Stimulated activated effector memory CD8-positive, alpha-beta T cell treated with anti-CD3 and anti-CD28 coated beads, Interleukin-12 subunit alpha, Interleukin-12 subunit beta, amount 100 ng/mL, for 72 hours (primary cell): ENCODE measurements around the gene CPNE4.

Experiments
- ATAC-seq: fragments of 150-1000 bp; cut with Tn5 transposase; 2 replicates; pipeline ENCODE4 v1.10.0; 2021
- DNase-seq, 2 donors: peaks; one replicate each; pipeline ENCODE4 v3.0.0; 2021 to 2022; ENCODE audit warnings: low spot score in 2 of 2
- H3K27ac Mint-ChIP-seq: one replicate; pipeline ENCODE4 v1.8.0; 2022; ENCODE audit warnings: mild to moderate bottlenecking, mixed read lengths
- H3K36me3 Mint-ChIP-seq: one replicate; pipeline ENCODE4 v1.8.0; 2022; ENCODE audit warnings: mild to moderate bottlenecking, mixed read lengths
- H3K4me1 Mint-ChIP-seq: one replicate; pipeline ENCODE4 v1.8.0; 2022; ENCODE audit warnings: mixed read lengths
- H3K4me3 Mint-ChIP-seq: one replicate; pipeline ENCODE4 v1.8.0; 2022; ENCODE audit warnings: mild to moderate bottlenecking, mixed read lengths
- H3K9me3 Mint-ChIP-seq: one replicate; pipeline ENCODE4 v1.8.0; 2022; ENCODE audit warnings: mixed read lengths

Gene CPNE4

DNA sequence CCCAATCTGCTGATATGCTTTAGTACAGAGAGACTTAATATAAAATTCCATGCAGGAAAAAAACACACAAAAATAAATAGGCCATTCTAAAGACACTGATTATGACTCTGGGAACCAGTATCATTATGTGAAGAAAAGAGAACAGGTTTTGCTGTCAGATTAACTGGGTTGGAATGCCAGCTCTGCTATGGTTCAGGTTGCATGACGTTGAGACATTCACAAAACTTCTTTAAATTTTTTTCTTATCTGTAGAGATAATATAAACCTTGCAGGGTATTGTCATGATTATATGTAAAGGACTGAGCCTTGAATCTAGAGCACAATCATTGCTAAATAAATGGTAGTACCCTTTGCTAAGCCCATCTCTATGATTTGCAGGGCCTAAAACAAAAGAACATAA, 86.0 kb downstream of the CPNE4 start:
- H3K27ac Mint-ChIP-seq, result no peak overlapping the region
- no peaks in the 10 kb centered on the region for H3K9me3 Mint-ChIP-seq
- H3K4me3 Mint-ChIP-seq, result no peak overlapping the region
- H3K36me3 Mint-ChIP-seq, result no peaks in the 10 kb centered on the region
- DNase-seq (no peak), ATAC-seq (no peak)
- no peaks in the 10 kb centered on the region for H3K4me1 Mint-ChIP-seq

DNA sequence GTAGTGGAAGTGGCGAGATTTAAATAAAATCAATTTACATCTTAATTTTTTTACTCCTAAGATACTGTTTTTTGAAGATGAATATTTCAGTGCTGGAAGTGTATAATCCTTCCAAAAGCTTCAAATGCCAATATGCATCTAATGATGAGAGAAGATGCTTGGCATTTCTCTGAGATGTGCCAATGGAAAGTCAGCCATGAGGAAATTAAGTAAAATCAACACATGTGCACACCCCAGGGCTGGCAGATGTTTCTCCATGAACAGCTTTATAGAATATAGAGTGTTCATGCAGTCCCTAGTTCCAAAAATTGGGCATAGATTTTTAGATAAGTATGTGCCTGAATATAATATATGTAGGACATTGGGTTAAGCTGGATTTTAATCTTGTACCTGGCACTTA, 90.1 kb downstream of the CPNE4 start:
- Mint-ChIP-seq H3K36me3 (no peaks in the 10 kb centered on the region), H3K4me1 (no peaks in the 10 kb centered on the region), H3K27ac (no peak overlapping the region), H3K4me3 (no peak overlapping the region), H3K9me3 (no peaks in the 10 kb centered on the region)
- ATAC-seq (no peak), DNase-seq (no peak)

DNA sequence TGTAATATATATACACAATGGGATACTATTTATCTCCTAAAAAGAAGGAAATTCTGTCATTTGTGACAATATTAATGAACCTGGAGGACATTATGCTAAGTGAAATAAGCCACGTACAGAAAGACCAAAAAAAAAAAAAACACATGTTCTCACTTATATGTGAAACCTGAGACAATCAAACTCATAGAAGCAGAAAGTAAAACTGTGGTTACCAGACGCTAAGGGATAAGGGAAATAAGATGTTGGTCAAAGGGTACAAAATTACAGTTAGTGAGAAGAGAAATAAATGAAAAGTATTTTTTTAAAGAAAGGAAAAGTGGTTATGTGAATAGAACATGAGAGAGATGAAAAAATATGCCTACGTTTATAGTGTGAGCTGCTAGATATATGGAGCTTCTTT, 101.1 kb downstream of the CPNE4 start:
- ATAC-seq, result no peak
- Mint-ChIP-seq H3K27ac (no peak overlapping the region), H3K4me1 (no peaks in the 10 kb centered on the region), H3K36me3 (no peaks in the 10 kb centered on the region), H3K4me3 (no peak overlapping the region), H3K9me3 (peaks cover 5% of the 10 kb centered on the region)
- no peak for DNase-seq

DNA sequence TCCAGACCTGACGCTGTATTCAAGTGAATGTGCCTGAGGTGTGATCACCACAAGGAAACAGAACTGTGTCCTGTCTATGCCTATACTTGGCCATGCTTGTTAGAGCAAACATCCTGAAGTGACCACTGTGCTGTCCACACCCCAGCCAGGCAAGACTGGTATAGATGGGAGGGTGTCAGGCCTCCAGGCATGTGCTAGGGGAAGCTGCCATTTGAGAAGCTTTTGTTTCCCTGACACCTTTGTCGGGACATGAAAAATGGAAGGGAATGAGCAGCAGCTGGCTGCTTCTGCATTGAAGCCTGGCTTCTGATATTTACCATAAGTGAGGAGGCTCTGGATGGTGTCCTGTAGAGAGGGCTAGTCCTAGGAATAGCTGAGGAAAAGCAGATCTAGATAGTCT, 106.2 kb downstream of the CPNE4 start:
- no peak for ATAC-seq
- peaks cover 2% of the 10 kb centered on the region for H3K9me3 Mint-ChIP-seq
- H3K36me3 Mint-ChIP-seq, result no peaks in the 10 kb centered on the region

DNA sequence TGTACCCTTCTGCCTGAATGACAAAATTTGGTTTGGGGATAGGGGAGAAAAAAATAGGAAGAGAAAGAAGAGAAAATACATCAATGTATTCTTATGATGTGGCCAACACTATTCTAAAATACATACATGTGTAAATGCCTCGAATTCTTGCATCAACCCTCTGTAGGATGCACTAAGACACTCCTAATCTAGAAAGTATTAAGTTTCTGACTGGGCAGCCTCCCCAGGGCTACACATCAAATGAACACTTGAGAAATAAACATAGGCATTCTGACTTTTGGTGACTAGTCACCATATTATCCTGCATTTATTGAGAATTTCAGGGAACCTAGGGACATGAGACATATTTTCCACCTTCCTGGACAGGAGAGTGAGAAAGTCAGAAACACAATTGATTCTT, 109.2 kb downstream of the CPNE4 start:
- Mint-ChIP-seq H3K27ac (no peak overlapping the region), H3K36me3 (no peaks in the 10 kb centered on the region), H3K4me3 (no peak overlapping the region), H3K4me1 (no peaks in the 10 kb centered on the region), H3K9me3 (peaks cover 2% of the 10 kb centered on the region)
- ATAC-seq (no peak), DNase-seq (no peak)

More for the DNA sequence above, 106.2 kb downstream of the CPNE4 start:
- Mint-ChIP-seq H3K4me1 (no peaks in the 10 kb centered on the region), H3K4me3 (no peak overlapping the region), H3K27ac (no peak overlapping the region)
- no peak for DNase-seq

DNA sequence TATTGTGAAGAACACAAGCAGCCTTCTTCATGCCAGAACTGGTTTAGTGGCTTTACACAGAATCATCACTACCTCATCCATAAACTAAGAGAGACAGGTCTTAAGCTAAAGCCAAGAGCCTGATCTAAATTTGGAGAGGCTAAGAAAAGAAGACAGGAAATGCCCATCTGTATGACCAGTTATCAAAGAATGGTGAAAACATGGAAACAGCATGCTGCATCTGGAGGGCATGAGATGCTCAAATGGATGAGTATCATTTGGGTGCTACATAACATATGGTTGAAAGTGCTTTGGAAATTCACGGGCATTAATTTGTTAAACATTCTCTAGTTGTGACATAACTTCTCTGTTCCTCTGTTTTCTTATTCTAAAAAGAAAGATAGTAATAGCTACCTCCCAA, 112.5 kb downstream of the CPNE4 start:
- Mint-ChIP-seq H3K9me3 (peaks cover 2% of the 10 kb centered on the region), H3K4me3 (no peak overlapping the region), H3K27ac (no peak overlapping the region), H3K4me1 (no peaks in the 10 kb centered on the region), H3K36me3 (no peaks in the 10 kb centered on the region)
- DNase-seq (no peak), ATAC-seq (no peak)

DNA sequence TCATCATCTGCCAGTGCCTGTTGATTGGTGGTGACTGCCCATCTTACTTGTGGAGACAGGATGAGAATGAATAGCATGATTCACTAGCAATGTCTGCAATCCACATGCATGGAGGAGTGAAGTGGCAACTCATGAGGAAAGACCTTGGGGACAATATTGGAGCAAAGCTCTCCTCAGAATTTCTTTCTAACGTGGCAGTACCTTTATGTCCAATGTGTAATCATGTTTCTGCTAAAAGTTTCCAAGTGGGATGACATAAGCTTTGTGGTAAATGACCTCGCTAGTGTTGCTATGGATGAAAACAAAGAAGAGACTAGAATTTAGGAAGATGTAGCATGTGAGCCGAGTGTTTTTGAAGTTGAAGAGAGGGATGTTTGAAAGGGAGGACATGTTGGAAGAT, 117.8 kb downstream of the CPNE4 start:
- no peak for DNase-seq

DNA sequence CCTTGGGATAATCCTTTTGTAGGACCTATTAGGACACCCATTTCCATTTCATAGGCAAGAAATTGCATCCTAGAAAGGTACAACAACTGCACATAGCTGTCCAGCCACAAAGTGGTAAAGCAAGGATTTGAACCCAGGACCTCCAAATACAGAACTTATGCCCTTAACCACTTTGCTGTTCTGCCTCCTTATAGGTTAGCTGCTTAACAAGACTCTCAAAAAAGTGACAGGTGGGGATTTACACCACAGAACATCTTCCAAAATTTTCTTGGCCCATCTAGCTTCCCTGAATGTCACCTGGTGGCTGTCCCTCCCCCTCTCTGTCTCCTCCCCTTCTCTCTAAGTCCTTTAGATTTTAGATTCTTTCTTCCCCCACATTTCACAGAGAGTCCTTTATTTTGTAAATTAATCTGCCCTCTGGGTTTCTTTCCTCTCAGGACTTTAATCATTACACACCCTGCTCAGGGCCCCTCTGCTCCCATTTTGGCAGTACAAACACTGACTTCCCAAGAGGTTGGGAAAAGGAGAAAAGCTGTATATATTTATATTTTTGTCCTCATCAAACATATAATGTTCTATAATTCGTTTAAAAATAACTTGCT, 120.6 kb downstream of the CPNE4 start:
- Mint-ChIP-seq H3K4me3 (no peak overlapping the region), H3K9me3 (no peaks in the 10 kb centered on the region), H3K27ac (no peak overlapping the region), H3K36me3 (no peaks in the 10 kb centered on the region), H3K4me1 (no peaks in the 10 kb centered on the region)
- DNase-seq (no peak), ATAC-seq (no peak)

More for the DNA sequence above, 117.8 kb downstream of the CPNE4 start:
- peaks cover 2% of the 10 kb centered on the region for H3K9me3 Mint-ChIP-seq
- H3K27ac Mint-ChIP-seq, result no peak overlapping the region
- no peaks in the 10 kb centered on the region for H3K36me3 Mint-ChIP-seq
- ATAC-seq, result no peak
- H3K4me3 Mint-ChIP-seq, result no peak overlapping the region
- no peaks in the 10 kb centered on the region for H3K4me1 Mint-ChIP-seq

DNA sequence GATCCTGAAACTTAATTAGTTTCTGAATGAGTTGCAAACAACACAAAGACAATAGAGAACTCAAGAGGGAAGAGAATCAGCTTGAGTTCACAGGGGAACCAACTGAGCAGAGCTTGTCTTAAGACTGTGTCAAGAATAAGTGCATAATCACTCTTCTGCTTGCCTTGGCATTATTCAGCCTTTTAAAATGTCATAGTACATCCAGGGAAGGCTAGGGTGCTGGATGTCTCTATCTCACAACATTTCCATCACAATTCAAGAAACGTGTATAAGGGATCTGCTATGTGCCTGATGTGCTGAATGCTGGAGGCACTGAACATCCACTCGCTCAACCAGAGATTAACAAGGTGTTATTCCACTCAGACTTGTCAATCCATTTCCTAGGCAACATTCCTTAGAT, 122.6 kb downstream of the CPNE4 start:
- Mint-ChIP-seq H3K4me3 (no peak overlapping the region), H3K4me1 (no peaks in the 10 kb centered on the region), H3K9me3 (no peaks in the 10 kb centered on the region), H3K36me3 (no peaks in the 10 kb centered on the region), H3K27ac (no peak overlapping the region)
- ATAC-seq, result no peak
- DNase-seq, result no peak

DNA sequence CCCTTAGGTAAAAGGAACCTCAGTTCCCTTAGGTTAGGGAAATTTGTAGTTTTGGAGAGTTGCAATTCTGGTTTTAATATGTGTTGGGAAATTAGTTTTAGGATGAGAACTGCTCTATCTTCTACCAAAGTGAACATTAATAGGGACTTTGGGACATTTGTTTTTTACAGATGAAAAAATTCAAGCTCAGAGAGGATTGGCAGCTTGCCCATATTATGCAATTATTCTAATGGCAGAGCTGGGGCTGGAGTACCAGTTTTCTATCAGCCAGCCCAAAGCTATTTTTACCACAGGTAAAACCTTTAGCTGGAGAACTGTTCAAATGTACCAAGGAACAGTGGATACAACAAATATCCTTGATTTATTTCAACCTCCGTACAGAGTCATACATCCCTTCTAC, 127.0 kb downstream of the CPNE4 start:
- H3K4me1 Mint-ChIP-seq, result no peaks in the 10 kb centered on the region
- H3K9me3 Mint-ChIP-seq, result no peaks in the 10 kb centered on the region
- no peak overlapping the region for H3K27ac Mint-ChIP-seq
- ATAC-seq (no peak), DNase-seq (no peak)
- no peak overlapping the region for H3K4me3 Mint-ChIP-seq
- no peaks in the 10 kb centered on the region for H3K36me3 Mint-ChIP-seq

DNA sequence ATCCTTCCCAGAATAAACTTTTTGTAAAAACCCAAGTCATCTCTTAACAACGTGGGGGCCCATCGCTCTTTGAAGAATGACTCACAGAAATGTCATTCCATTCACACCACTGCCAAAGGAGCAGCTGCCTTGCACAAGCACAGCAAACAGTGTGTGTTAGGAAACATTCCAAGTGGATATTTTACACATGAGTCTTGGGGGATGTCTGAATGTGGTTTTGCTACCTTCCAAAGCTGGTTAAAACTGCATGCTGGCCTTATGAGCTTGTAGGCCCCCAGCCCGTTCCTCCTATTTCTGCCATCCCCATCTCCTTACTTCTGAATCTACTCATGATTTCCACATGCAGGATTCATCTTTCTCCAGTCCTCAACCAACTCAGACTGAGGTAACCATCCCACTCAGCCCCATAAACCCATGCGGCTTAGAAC, 130.8 kb downstream of the CPNE4 start:
- Mint-ChIP-seq H3K4me1 (no peaks in the 10 kb centered on the region), H3K36me3 (no peaks in the 10 kb centered on the region), H3K9me3 (no peaks in the 10 kb centered on the region), H3K27ac (no peak overlapping the region), H3K4me3 (no peak overlapping the region)
- ATAC-seq (no peak), DNase-seq (no peak)

DNA sequence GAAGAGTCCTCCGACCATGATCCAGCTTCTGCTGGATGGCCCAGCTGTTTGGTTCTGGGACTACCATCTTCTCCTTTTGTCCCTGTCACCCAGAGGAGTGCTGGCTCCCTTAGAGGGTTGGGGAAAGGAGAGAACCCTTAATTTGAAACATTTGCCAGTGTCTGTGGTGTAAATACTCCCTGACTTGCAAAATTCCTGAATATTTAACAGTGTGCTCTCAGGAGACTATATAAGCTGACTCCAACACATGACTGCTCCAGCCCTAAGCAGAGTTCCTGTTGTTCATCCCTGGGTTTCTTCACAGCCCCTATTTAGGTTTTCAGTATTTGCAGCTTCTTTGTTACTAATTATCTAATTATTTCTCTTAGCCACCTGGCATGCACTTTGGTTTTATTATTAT, 133.1 kb downstream of the CPNE4 start:
- H3K4me3 Mint-ChIP-seq, result no peak overlapping the region
- no peaks in the 10 kb centered on the region for H3K9me3 Mint-ChIP-seq
- H3K4me1 Mint-ChIP-seq, result no peaks in the 10 kb centered on the region
- ATAC-seq (no peak), DNase-seq (no peak)
- H3K27ac Mint-ChIP-seq, result no peak overlapping the region
- no peaks in the 10 kb centered on the region for H3K36me3 Mint-ChIP-seq

DNA sequence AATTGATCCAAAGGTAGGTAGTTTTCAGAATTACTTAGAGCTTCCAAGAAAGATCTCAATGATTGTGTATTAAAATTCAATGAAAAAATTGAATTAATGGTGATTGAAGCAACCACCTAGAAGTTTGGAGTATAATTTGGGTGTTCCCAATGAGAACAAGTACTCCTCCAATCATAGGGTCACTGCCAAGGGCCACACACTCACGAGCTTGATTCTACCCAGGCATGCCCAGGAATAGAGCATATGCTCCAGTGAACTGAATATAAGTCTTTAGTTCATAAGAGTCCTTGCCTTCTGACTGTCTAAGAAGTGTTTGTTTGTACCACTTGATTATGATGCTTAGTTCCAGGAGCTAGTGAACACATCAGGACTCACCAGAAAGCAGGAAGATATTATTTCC, 133.9 kb downstream of the CPNE4 start:
- Mint-ChIP-seq H3K27ac (no peak overlapping the region), H3K9me3 (no peaks in the 10 kb centered on the region)
- no peak for DNase-seq

DNA sequence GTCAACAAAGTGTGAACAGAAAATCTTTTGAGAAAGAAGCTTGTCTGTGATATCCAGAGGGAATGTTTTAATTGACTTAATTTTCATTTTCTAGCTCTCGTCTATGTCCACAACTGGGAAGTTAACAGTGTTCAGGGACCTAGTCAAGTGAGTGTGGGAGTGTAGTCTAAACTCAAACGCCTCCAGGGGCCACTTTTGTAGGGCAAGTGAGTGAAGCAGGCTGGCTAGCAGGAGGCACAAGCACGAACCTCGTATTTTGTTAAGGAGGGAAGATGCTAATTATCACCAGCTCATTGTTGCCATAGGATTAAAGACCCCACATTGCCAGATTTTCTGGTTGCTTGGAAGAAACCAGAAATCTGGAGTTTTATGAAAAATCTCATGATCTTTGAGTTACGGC, 135.8 kb downstream of the CPNE4 start:
- no peak overlapping the region for H3K27ac Mint-ChIP-seq
- ATAC-seq (no peak), DNase-seq (no peak)
- H3K4me1 Mint-ChIP-seq, result no peaks in the 10 kb centered on the region
- H3K4me3 Mint-ChIP-seq, result no peak overlapping the region
- no peaks in the 10 kb centered on the region for H3K9me3 Mint-ChIP-seq
- no peaks in the 10 kb centered on the region for H3K36me3 Mint-ChIP-seq

More for the DNA sequence above, 133.9 kb downstream of the CPNE4 start:
- H3K36me3 Mint-ChIP-seq, result no peaks in the 10 kb centered on the region
- no peak for ATAC-seq
- H3K4me3 Mint-ChIP-seq, result no peak overlapping the region
- no peaks in the 10 kb centered on the region for H3K4me1 Mint-ChIP-seq

DNA sequence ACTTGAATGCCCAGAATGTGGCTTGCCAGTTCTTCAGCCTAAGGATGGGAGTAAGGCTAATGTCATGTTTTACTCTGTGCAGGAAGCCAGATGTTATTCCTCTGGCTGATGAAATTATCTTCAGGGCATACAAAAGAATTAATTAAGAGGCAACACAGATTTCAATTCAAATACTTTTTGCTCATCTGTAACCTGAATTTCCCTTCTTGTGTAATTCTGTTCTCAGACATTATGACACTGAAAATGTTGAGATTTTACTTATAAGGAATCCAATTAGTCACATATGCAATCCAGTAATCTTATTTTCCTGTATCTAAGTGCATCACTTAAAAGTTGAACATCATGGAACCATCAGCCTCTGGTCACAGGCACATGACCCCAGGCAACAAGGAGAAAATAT, 136.5 kb downstream of the CPNE4 start:
- Mint-ChIP-seq H3K36me3 (no peaks in the 10 kb centered on the region), H3K9me3 (no peaks in the 10 kb centered on the region), H3K27ac (no peak overlapping the region), H3K4me1 (no peaks in the 10 kb centered on the region), H3K4me3 (no peak overlapping the region)
- DNase-seq (no peak), ATAC-seq (no peak)

DNA sequence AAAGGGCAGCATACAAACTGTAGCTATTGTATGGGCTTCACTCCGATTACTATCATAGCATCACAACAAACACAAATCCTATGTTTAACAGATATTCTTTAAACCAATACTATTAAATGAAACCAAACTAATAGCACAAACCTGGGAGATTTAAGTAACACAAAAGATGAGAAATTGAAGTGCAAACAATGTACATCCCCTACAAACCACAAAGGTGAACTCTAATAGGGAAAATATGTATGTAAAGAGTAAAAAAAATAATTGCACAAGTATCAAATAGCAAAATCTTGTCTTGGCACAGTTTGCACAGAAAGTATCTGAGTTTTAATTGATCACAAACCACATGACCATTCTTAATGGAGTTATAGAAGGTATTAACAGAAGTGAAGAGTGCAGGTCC, 138.5 kb downstream of the CPNE4 start:
- ATAC-seq (no peak), DNase-seq (no peak)
- Mint-ChIP-seq H3K4me3 (no peak overlapping the region), H3K27ac (no peak overlapping the region), H3K9me3 (peaks cover 2% of the 10 kb centered on the region), H3K36me3 (no peaks in the 10 kb centered on the region), H3K4me1 (no peaks in the 10 kb centered on the region)

DNA sequence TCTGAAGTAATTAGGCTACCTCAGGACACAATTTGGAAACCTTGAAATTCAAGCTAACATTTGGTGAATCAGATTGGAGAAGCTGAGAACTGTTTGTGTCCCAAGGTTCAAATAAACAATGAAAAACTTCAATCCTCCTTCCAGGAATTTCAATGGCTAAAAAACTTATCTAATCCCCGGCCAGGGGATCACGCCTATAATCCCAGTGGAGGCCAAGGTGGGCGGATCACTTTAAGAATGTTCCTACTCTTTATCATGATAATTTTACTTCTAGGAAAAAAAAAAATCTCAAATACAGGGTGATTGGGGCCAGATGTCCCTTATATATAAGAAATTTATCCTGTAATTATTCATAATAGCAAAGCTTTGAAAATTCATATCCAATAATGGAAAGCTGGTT, 139.0 kb downstream of the CPNE4 start:
- DNase-seq (no peak), ATAC-seq (no peak)
- no peak overlapping the region for H3K4me3 Mint-ChIP-seq
- no peak overlapping the region for H3K27ac Mint-ChIP-seq
- no peaks in the 10 kb centered on the region for H3K36me3 Mint-ChIP-seq
- H3K9me3 Mint-ChIP-seq, result peaks cover 2% of the 10 kb centered on the region
- H3K4me1 Mint-ChIP-seq, result no peaks in the 10 kb centered on the region
